ENCODE measurements around the gene SMIM14.
"Not testable (repeated sequence)": the region's sequence is repeated elsewhere in the genome, so short reads cannot be mapped to it uniquely, and the experiment has no call there.

DNA sequence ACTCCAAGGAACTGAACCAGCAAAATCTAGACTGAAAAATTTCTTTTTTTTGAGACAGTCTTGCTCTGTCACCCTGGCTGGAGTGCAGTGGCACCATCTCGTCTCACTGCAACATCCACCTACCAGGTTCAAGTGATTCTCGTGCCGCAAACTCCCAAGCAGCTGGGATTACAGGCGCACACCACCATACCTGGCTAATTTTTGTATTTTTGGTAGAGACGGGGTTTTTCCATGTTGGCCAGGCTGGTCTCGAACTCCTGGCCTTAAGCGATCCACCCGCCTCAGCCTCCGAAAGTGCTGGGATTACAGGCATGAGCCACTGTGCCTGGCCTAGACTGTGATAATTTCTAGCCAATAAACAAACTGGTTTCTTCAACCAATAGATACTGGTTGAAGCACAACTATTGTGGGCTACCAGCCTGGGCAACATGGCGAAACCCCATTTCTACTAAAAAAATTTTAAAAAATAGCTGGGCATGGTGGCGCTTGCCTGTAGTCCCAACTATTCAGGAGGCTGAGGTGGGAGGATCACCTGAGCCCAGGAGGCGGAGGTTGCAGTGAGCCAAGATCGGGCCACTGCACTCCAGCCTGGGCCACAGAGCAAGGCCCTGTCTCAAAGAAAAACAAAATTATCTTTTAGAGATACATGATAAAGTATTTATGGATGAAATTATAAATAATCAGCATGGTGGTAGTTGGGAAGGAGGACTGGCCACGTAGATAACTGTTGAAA lies 122.8 kb downstream of the SMIM14 start:
- TF ChIP-seq, protein P1, sequence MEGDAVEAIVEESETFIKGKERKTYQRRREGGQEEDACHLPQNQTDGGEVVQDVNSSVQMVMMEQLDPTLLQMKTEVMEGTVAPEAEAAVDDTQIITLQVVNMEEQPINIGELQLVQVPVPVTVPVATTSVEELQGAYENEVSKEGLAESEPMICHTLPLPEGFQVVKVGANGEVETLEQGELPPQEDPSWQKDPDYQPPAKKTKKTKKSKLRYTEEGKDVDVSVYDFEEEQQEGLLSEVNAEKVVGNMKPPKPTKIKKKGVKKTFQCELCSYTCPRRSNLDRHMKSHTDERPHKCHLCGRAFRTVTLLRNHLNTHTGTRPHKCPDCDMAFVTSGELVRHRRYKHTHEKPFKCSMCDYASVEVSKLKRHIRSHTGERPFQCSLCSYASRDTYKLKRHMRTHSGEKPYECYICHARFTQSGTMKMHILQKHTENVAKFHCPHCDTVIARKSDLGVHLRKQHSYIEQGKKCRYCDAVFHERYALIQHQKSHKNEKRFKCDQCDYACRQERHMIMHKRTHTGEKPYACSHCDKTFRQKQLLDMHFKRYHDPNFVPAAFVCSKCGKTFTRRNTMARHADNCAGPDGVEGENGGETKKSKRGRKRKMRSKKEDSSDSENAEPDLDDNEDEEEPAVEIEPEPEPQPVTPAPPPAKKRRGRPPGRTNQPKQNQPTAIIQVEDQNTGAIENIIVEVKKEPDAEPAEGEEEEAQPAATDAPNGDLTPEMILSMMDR (IDR thresholded peaks at IDR 0.05): not testable (repeated sequence)
- not testable (repeated sequence) for TF ChIP-seq POLR2A (IDR thresholded peaks at IDR 0.05)
